Activated CD8-positive, alpha-beta memory T cell treated with anti-CD3 and anti-CD28 coated beads for 48 hours (primary cell): ENCODE results near the gene PSMD12.
"Not testable (repeated sequence)": the region's sequence is repeated elsewhere in the genome, so short reads cannot be mapped to it uniquely, and the experiment has no call there.

Source experiments
- DNase-seq, 3 experiments: peaks; one replicate each; pipeline ENCODE4 v3.0.0-alpha.2; 2020; ENCODE audit warnings: low read depth in 2 of 3, low spot score in 2 of 3

PSMD12 gene

GRCh38 chr17:67388536-67388935, 22.2 kb upstream of the PSMD12 start:
- not testable (repeated sequence) for DNase-seq

GRCh38 chr17:67386965-67387551, 20.7 kb upstream of the PSMD12 start:
- peak in 2 of 3 experiments; percentile 73 to 77 for DNase-seq

- no peak for DNase-seq
Measured at GRCh38 chr17:67385122-67385988, 19.0 kb upstream of the PSMD12 start.

- no peak for DNase-seq
Measured at GRCh38 chr17:67381929-67382257, 15.5 kb upstream of the PSMD12 start.

- DNase-seq: no peak
Measured at GRCh38 chr17:67379251-67379630, 12.9 kb upstream of the PSMD12 start.

- DNase-seq: peak; percentile 60 to 70 (median 63)
Measured at GRCh38 chr17:67378454-67379250, 12.3 kb upstream of the PSMD12 start.

GRCh38 chr17:67377488-67378453, 11.4 kb upstream of the PSMD12 start:
- DNase-seq: peak in 2 of 3 experiments; percentile 44 to 67

- peak in 2 of 3 experiments; percentile 68 to 80 for DNase-seq
Measured at GRCh38 chr17:67376737-67377487, 10.5 kb upstream of the PSMD12 start, which contains the start of gene PITPNC1. Gene PITPNC1, plus strand, starts transcription at chr17:67377281.

GRCh38 chr17:67376415-67376736, 10.0 kb upstream of the PSMD12 start:
- no peak for DNase-seq

- no peak for DNase-seq
Measured at GRCh38 chr17:67375716-67376115, 9.3 kb upstream of the PSMD12 start.

GRCh38 chr17:67375054-67375427, 8.7 kb upstream of the PSMD12 start:
- DNase-seq: no peak

- peak; percentile 63 to 80 (median 74) for DNase-seq
Measured at GRCh38 chr17:67374329-67375053, 8.1 kb upstream of the PSMD12 start.

- DNase-seq: no peak
Measured at GRCh38 chr17:67372751-67373150, 6.4 kb upstream of the PSMD12 start.

GRCh38 chr17:67369676-67370075, 3.3 kb upstream of the PSMD12 start:
- DNase-seq: no peak

GRCh38 chr17:67365738-67366192, 612 bp downstream of the PSMD12 start:
- DNase-seq: no peak

GRCh38 chr17:67364847-67365737, 1.3 kb downstream of the PSMD12 start:
- no peak for DNase-seq

- DNase-seq: no peak
Measured at GRCh38 chr17:67362173-67362572, 4.2 kb downstream of the PSMD12 start.

GRCh38 chr17:67360880-67361279, 5.5 kb downstream of the PSMD12 start:
- DNase-seq: no peak
